Glomerular visceral epithelial cell (primary cell): Measurements from ENCODE around the gene PMM2.
"Not testable (repeated sequence)": the region's sequence is repeated elsewhere in the genome, so short reads cannot be mapped to it uniquely, and the experiment has no call there.

Experiments used
- DNase-seq: peaks from one replicate; pipeline ENCODE4 v3.0.0-alpha.2; 2016; ENCODE audit errors: extremely low spot score

PMM2 gene

GRCh38 chr16:8782673-8783072 is 15.0 kb upstream of the PMM2 start:
- no peak for DNase-seq

GRCh38 chr16:8785408-8785807 is 12.2 kb upstream of the PMM2 start:
- DNase-seq = no peak

- not testable (repeated sequence) for DNase-seq
Measured at GRCh38 chr16:8786316-8786715, 11.3 kb upstream of the PMM2 start.

GRCh38 chr16:8788578-8789172 is 9.0 kb upstream of the PMM2 start:
- DNase-seq = no peak

GRCh38 chr16:8795091-8795490 is 2.5 kb upstream of the PMM2 start:
- DNase-seq = no peak

- no peak for DNase-seq
Measured at GRCh38 chr16:8795818-8796217, 1.8 kb upstream of the PMM2 start.

- peak; percentile 2 for DNase-seq
Measured at GRCh38 chr16:8796469-8797363, 923 bp upstream of the PMM2 start.

GRCh38 chr16:8798174-8798527 is 512 bp downstream of the PMM2 start:
- no peak for DNase-seq

- DNase-seq = no peak
Measured at GRCh38 chr16:8798535-8799157, 1.0 kb downstream of the PMM2 start.

- DNase-seq = no peak
Measured at GRCh38 chr16:8801701-8802100, 4.1 kb downstream of the PMM2 start.

- DNase-seq = not testable (repeated sequence)
Measured at GRCh38 chr16:8803733-8804132, 6.1 kb downstream of the PMM2 start.

GRCh38 chr16:8804313-8804712 is 6.7 kb downstream of the PMM2 start:
- no peak for DNase-seq

GRCh38 chr16:8806272-8806983 is 8.8 kb downstream of the PMM2 start:
- no peak for DNase-seq

- DNase-seq = no peak
Measured at GRCh38 chr16:8807189-8807588, 9.6 kb downstream of the PMM2 start.

GRCh38 chr16:8808009-8808408 is 10.4 kb downstream of the PMM2 start:
- DNase-seq = no peak

GRCh38 chr16:8808613-8809353 is 11.1 kb downstream of the PMM2 start:
- DNase-seq = no peak

- DNase-seq = no peak
Measured at GRCh38 chr16:8812162-8812843, 14.7 kb downstream of the PMM2 start.

GRCh38 chr16:8814095-8814806 is 16.6 kb downstream of the PMM2 start:
- DNase-seq = no peak

GRCh38 chr16:8816967-8817655 is 19.5 kb downstream of the PMM2 start:
- no peak for DNase-seq
